Kidney (tissue), 14 donors: Measurements from ENCODE around the gene REEP2. TPM values are rescaled to one million over a fixed set of nuclear protein-coding genes. Genes with fewer than 3 reads are reported as not detected.

Experiments
- DNase-seq, 5 donors: peaks; one replicate each; pipeline ENCODE4 v3.0.0-alpha.2; 2013 to 2020
- FAIRE-seq: peaks from 2 replicates; lab custom pipeline; 2012; peaks lifted over from hg19 to GRCh38; lab: Jason Lieb, UNC
- H3K27ac ChIP-seq, 2 donors: one replicate each; pipeline ENCODE4 v1.7.0; 2013; ENCODE audit warnings: low read depth in 2 of 2, low read length in 2 of 2, inconsistent platforms in 1 of 2
- H3K27me3 ChIP-seq: one replicate; pipeline ENCODE4 v1.7.1; 2013; ENCODE audit warnings: low read length, inconsistent platforms; ENCODE audit not compliant: control insufficient read depth, insufficient read depth
- H3K36me3 ChIP-seq, 3 donors: one replicate each; pipeline versions ENCODE4 v1.7.0 to v1.7.1; 2013; ENCODE audit warnings: low read length in 3 of 3, control low read depth in 1 of 3, inconsistent platforms in 1 of 3; ENCODE audit not compliant: insufficient read depth in 3 of 3, control insufficient read depth in 2 of 3
- H3K4me1 ChIP-seq, 3 donors: one replicate each; pipeline versions ENCODE4 v1.7.0 to v1.7.1; 2013; ENCODE audit warnings: low read length in 3 of 3, inconsistent platforms in 1 of 3, low read depth in 1 of 3; ENCODE audit not compliant: control insufficient read depth in 2 of 3, insufficient read depth in 2 of 3
- H3K4me3 ChIP-seq, 3 donors: one replicate each; pipeline versions ENCODE4 v1.7.0 to v1.8.1; 2013; ENCODE audit warnings: low read length in 3 of 3, control low read depth in 1 of 3, inconsistent platforms in 1 of 3
- H3K9ac ChIP-seq, 3 donors: one replicate each; pipeline versions ENCODE4 v1.7.0 to v1.7.1; 2013; ENCODE audit warnings: low read length in 3 of 3, control low read depth in 1 of 3, inconsistent platforms in 1 of 3
- H3K9me3 ChIP-seq, 3 donors: one replicate each; pipeline versions ENCODE4 v1.7.0 to v1.7.1; 2013; ENCODE audit warnings: low read length in 3 of 3, control low read depth in 1 of 3, inconsistent platforms in 1 of 3; ENCODE audit not compliant: control insufficient read depth in 2 of 3, insufficient read depth in 1 of 3
- CTCF ChIP-seq: IDR thresholded peaks from 3 replicates; pipeline ENCODE4 v1.5.1; 2012; ENCODE audit warnings: mild to moderate bottlenecking, moderate library complexity, borderline replicate concordance; ENCODE audit not compliant: insufficient read depth; ENCODE audit errors: extremely low read depth
- intact Hi-C: fragments of 100-400 bp; cut with DNase I; formaldehyde crosslinking; loops from one replicate; pipeline ENCODE4 v1.11.1; 2022
- polyA plus RNA-seq: library from polyadenylated mRNA; stranded (reverse); fragments of 350-450 nt; fragmentation: Illumina TruSeq; extraction: RNeasy Lipid Tissue Mini Kit (QIAGEN cat#74804); gene quantifications from one replicate; pipeline ENCODE4 v1.2.3, GENCODE V29; 2014; ENCODE audit warnings: low read depth, low replicate concordance; ENCODE audit not compliant: insufficient read depth
- total RNA-seq: library from RNA; stranded (reverse); fragmentation: NEBNext Ultra II Directional; extraction: Animal tissue kit (Norgen Biotek cat#: 25700); gene quantifications from one replicate; pipeline ENCODE4 v1.2.1, GENCODE V29; 2021
- donor health status: control.
- donor health status: control.
- donor health status: control.
- donor health status: control.
- donor health status: control.
- donor health status: DM: yes; HTN: yes; CAD: no.
- donor health status: Normal renal cell carcinoma (clear cell type).

The REEP2 gene
- total and polyA plus RNA-seq, 2 donors from 2014 or later = 1.9 to 8.8 TPM

GRCh38 chr5:138492560-138493045, 53.7 kb downstream of the REEP2 start:
- H3K9ac ChIP-seq = peak overlapping the region in 1 of 3 donors; percentile 46
- peaks cover 0 to 17% (median 4%) of the 10 kb centered on the region in 3 donors for H3K4me1 ChIP-seq
- FAIRE-seq (no peak), DNase-seq (no peak)
- no peaks in the 10 kb centered on the region for H3K36me3 ChIP-seq
- no peak for TF ChIP-seq CTCF
- H3K9me3 ChIP-seq = no peaks in the 10 kb centered on the region
- H3K4me3 ChIP-seq = peak overlapping the region; percentile 15 to 58 (median 31)
- peaks cover 5% of the 10 kb centered on the region for H3K27me3 ChIP-seq
- intact Hi-C loops = no loop called here
- H3K27ac ChIP-seq = no peak overlapping the region

- intact Hi-C loops = no loop called here
- Histone ChIP-seq H3K4me1 (peaks cover 0 to 17% (median 4%) of the 10 kb centered on the region in 3 donors), H3K36me3 (no peaks in the 10 kb centered on the region), H3K27me3 (peaks cover 5% of the 10 kb centered on the region), H3K4me3 (no peak overlapping the region), H3K27ac (no peak overlapping the region), H3K9me3 (no peaks in the 10 kb centered on the region), H3K9ac (no peak overlapping the region)
- FAIRE-seq = no peak
- no peak for TF ChIP-seq CTCF
- no peak for DNase-seq
These were observed 56.5 kb downstream of the REEP2 start for GRCh38 chr5:138495351-138495750.

Other genes starting within 250 kb of the REEP2 start
- 28.3 TPM for gene CDC23, start 225.7 kb upstream of the REEP2 start, total RNA-seq
- 17.6 TPM for gene CDC23, start 225.7 kb upstream of the REEP2 start, polyA plus RNA-seq
- 0.41 TPM for gene GFRA3, start 164.4 kb upstream of the REEP2 start, total RNA-seq
- gene GFRA3, start 164.4 kb upstream of the REEP2 start, polyA plus RNA-seq = 1.0 TPM
- gene CDC25C, start 107.3 kb upstream of the REEP2 start, total RNA-seq = 0.25 TPM
- gene CDC25C, start 107.3 kb upstream of the REEP2 start, polyA plus RNA-seq = not detected
- gene FAM53C, start 100.8 kb upstream of the REEP2 start, total RNA-seq = 18.9 TPM
- 8.1 TPM for gene FAM53C, start 100.8 kb upstream of the REEP2 start, polyA plus RNA-seq
- gene KDM3B, start 86.4 kb upstream of the REEP2 start, total RNA-seq = 69.6 TPM
- 18.5 TPM for gene KDM3B, start 86.4 kb upstream of the REEP2 start, polyA plus RNA-seq
- gene EGR1, start 26.4 kb downstream of the REEP2 start, total RNA-seq = 68.6 TPM
- 65.8 TPM for gene EGR1, start 26.4 kb downstream of the REEP2 start, polyA plus RNA-seq
- 85.6 TPM for gene ETF1, start 104.2 kb downstream of the REEP2 start, total RNA-seq
- 37.5 TPM for gene ETF1, start 104.2 kb downstream of the REEP2 start, polyA plus RNA-seq
- gene HSPA9, start 136.3 kb downstream of the REEP2 start, total RNA-seq = 192 TPM
- gene HSPA9, start 136.3 kb downstream of the REEP2 start, polyA plus RNA-seq = 331 TPM